Dermis blood vessel endothelial cell (primary cell): Measurements from ENCODE around the gene SPOPL. TPM values are rescaled to one million over a fixed set of nuclear protein-coding genes. Genes with fewer than 3 reads are reported as not detected.
A peak's percentile ranks its signal among the peaks of the same experiment; 100 is the strongest.
"Not testable (repeated sequence)": the region's sequence is repeated elsewhere in the genome, so short reads cannot be mapped to it uniquely, and the experiment has no call there.

Experiments
- DNase-seq: peaks from one replicate; pipeline ENCODE4 v3.0.0; 2010
- total RNA-seq: library from RNA; depleted of rRNA; stranded (reverse); fragments of >200 nt; gene quantifications from 2 replicates; pipeline ENCODE4 v1.2.3, GENCODE V29; 2014

Gene SPOPL
- total RNA-seq, 1 donor from 2014 or later: 17.9 TPM

DNA sequence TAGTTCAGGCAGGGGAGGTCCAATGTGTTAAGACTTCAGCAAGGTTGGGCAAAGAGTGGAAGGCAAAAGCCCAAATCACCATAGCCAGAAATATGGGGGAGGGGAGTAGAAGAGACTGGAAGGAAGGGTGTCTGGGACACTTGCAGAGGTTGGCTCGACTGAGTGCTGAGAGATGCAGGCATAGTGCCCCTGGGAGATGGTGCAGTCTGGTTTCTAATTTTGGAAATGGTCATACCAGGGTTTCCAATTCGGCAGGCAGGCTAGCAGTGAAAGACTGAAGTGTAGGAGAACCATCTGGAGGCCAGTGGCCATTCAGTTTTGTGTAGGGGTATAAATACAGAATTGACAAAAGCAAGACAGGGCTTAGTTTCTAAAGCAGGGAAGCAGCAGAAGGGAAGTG lies 6.2 kb upstream of the SPOPL start:
- DNase-seq: no peak

DNA sequence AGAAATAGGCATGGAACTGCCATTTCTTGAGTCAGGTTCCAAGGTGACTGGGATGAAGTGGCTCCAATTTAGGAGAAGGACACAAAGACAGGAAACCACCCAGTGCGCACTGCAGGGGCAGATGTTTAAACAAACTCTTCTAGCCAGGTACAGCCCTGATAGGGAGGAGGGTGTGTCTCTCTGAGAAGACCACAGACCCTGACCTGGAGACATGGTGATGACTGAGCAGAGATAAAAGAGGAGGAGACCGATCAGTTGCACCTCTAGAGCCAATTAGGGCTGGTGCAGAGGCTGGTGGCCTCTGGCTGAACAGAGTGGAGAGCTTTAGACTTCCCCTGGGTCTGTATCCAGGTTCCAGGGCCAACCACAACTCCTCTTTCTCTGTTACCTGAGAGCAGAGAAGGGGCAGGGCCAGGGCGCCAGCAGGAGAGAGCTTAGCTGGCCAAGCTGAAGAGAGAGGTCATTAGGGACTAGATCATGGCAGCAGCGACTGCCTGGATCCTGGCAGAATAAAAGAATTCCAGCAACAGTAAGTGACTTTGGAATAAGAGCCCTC lies 5.4 kb upstream of the SPOPL start:
- DNase-seq: no peak

DNA sequence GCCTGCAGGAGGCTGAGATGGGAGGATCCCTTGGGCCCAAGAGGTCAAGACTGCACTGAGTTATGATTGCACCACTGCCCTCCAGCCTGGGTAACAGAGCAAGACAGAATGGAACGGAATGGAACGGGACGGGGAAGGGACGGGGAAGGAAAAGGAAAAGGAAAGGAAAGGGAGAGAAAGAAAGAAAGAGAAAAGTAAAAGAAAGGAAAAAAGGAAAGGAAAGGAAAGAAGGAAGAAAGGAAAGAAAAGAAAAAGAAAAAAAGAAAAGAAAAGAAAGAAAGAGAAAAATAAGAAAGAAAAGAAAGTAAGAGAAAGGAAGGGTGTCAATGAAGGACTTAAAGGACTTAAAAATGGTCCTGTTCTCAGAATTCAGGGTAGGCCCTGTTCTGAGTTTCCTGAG lies 4.3 kb upstream of the SPOPL start:
- DNase-seq: no peak

DNA sequence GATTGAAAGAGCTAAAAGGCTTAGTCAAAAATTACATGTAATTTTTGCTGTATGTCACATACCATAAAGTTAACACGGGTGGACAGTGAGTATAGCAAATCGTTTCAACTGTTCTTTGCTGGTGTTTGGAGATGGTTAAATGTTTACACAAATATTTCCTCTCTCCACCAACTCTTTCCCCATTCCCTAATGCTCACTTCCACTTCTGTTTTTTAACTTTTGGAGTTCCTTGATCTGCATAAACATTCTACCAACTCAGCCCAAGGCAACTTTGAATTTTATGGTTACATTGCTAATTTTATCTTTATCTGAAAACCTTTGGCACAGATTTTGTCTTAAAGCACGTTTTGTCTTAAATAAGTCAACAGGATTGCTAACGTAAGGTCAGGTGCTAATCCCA lies 1.9 kb upstream of the SPOPL start:
- DNase-seq: no peak

DNA sequence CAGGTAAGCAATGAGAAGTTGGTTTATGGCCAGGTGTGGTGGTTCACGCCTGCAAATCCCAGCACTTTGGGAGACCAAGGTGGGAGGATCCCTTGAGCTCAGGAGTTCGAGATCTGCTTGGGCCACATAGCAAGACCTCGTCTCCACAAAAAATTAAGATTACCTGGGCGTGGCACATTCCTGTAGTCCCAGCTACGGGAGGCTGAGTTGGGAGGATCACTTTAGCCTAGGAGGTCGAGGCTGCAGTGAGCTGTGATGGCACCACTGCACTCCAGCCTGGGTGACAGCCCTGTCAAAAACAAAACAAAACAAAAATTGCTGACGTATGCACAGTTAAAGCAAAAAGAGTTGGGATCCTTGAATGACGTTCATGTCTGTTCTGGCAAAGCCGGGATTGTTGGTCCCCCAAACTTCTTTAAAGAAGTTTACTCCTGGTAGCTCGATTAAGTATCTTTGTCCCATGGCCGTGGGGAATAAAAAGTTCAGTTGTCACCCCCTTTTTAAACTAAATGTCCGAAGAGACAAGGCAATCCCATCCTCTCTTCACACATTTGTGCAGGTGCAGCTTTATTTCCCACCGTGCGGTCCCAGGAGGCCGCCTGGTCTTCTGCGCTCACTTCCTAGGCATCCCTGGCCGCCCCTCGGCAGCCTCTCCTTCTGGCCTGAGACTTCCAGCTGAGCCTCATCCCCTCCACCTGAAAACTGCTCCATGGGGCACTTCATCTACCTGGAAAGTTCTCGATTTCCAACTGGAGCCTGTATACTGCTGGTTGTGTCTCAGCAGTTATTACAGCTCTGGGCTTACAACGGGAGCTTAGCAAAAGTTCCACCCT lies 762 bp upstream of the SPOPL start:
- no peak for DNase-seq

DNA sequence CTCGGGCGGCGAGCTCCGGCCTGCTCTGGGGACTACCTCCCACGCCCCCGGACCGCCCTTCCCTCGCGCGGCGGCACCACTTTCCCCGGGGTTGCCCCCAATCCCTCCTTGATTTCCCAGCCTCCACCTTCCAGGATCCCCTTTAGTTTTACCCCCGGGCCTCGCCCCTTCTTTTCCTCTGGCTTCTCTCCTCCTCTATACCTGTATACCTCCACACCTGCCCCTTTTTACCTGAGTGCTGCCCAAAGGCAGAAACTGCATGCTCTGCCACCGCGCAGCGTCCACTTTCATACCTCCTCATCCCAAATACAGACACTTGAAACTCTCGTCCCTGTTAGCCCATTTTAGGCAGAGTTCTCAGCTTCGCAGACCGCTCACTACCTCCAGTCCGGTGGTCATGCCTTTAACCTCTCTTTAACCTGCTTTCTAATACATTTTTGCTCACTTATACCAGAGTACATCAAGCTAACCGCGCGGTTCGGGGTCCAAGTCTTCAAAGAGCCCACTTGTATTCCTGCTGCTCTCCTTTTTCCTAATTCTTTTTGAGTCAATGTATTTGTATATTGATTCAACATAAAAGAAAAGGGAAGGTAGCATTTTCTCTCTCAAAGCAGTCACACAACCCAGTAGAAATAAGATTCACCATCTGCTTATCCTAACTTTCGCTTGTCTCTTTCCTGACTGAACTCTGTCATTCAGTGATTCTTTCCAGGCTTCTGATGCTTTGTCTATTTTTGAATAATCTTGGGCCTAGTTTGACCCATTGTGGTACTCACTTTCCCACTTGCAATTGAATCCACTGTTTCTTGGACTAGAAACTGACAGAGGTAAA lies 901 bp downstream of the SPOPL start:
- peak; percentile 32 for DNase-seq

DNA sequence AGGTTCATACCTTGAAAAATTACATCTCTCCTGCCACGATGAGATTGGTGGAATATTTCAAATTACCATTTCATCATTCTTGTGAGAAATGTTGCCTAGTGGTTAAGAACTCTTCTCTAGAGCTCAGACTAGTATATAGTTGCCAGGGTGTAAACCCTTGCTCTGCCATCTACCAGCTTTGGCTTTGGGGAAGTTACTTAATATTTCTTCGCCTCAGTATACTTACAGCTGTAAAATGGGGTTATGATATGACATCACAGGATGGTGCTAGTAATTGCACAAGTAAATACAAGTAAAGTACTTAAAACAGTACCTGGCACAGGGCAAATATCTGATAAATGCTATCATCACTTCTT lies 1.5 kb downstream of the SPOPL start:
- DNase-seq: peak; percentile 10

DNA sequence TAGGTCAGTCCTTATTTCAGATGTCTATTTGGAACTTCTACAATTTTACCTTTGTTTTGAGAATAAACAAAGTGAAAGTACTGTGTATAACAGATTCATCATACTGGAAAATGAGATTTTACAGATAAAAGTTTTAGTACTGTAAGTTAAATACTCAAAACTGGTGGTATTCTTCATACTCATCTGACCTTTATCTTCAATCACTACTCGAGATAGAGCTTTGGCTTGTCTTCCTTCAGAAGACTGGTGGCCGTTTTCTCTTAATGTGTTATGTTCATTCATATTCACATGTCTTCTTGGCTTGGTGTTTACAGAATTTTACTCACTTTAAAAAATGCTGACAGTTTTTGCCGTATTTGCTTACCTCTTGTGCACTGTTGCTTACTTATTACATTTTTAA lies 2.1 kb downstream of the SPOPL start:
- DNase-seq: no peak

DNA sequence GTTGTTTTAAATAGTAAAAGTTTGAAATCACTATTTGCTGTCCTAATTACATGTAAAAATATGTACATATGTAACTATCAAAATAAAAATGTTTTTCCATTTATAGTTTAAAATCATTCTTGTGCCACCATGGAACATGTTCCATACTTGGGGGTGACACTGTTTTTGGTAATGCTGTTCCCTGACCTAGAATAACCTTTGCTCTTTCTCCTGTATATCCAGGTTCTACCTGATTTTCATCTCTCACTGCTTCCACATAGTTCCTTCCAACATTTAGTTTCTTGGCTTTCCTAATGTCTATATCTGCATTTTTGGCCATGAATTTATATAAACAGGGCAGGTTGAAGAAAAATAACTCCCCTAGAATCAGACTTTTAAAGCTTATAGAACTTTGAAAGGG lies 2.5 kb downstream of the SPOPL start:
- DNase-seq: no peak

DNA sequence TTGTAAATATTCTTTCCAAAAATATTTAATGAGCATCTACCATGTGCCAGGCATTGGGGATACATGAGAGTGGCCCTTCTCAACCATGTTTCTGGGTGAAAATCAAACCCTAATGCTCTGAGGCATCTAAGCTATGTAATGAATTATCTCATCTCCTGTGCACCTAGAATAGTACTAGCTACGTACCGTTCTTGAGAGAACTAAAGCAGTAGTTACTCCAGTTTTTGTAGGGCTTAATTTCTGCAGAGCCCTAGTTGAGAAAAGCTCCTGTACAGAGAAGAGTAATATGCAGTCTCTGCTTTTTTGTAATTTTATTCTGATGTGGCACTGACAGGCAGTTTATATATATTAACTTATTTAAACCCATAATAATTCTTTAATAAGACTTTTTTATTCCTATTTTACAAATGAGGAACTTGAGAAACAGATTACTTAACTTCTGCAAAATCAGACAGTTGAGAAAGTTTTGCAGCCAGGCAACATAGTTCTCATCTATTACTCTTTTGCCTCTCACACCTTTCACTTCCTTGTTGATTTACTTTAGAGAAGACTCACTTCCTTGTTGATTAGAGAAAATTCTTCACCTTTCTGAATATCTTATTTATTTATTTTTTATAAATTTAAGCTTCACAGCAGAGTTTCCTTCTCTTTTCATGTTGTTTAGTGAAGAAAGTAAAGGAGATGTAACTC lies 3.1 kb downstream of the SPOPL start:
- DNase-seq: no peak

DNA sequence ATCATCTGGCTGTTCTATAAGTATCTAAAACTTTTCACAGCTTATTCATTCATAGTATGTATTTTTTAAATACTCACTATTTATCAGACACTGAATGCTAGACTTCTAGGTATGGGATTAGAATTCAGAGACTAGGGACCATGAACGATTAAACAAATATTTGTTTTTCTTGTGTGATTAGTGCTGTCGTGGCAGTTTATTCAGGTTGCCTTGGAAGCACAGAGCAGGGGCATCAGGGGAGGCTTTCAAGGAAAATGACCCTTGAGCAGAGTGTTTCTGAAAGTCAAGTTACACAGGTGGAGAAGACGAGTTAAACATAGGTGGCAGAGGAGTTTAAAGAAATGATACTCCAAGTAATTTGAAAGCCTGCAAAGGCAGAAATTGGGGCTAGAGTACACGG lies 5.7 kb downstream of the SPOPL start:
- no peak for DNase-seq

DNA sequence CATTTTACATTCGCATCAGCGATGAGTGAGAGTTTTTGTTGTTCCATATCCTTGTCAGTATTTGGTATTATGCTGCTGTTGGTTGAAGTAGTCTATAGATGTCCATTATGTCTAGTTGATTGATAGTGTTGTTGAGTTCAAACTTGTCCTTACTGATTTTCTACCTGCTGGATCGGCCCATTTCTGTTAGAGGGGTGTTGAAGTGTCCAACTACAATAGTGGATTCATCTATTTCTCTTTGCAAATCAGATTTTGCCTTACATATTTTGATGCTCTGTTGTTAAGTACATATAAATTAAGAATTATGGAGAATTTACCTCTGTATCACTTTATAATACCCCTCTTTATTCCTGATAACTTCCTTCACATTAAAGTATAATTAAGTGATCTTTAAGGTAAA lies 8.7 kb downstream of the SPOPL start:
- DNase-seq: no peak

DNA sequence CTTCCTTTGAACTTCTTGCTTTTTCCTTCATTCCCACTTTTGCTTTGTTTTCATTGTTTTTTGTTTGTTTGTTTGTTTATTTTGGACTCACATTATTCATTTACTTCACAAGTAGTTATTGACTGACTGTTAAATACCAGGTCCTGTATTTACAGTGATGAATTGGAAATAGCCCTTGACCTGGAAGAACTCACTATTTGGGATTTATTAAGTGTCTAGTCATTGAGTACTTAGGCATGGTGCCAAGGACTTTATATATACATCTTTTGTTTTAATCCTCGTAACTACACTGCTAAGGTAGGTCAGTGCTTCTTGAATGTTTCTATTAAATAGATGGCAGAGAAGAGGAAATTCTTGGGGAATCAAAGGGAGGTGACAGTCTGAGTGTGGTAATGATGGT lies 11.1 kb downstream of the SPOPL start:
- peak; percentile 24 for DNase-seq

DNA sequence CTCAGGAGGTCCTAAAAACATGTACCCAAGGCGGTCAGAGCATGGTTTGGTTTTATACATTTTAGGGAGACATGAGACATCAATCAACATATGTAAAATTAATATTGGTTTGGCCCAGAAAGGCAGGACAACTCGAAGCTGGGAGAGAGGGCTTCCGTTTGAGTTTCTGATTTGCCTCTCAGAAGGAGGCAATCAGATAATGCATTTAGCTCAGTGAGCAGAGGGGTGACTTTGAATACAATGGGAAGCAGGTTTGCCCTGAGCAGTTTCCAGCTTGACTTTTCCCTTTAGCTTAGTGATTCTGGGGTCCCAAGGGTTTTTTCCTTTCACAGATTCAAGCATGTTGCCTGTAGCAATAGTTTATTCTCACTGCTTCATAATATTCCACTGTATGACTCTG lies 12.6 kb downstream of the SPOPL start:
- DNase-seq: no peak

DNA sequence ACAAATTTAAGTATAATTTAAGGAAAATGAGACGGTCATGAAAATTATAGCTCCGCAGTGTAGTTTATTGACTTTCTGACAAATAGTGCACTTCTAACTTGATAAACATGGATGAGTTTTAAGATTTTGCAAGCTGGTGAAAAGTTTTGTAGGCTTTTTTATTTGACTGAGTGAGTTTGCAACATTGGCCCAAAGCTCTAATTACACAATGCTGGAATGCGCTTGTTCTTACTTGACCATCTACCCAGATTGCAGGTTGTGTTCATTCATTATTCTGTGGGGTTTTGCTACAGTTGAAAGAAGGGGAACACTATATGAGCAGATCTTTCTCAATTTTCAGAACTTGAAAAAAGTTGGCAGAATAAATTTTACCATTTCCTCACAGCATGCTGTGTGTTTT lies 13.5 kb downstream of the SPOPL start:
- no peak for DNase-seq

DNA sequence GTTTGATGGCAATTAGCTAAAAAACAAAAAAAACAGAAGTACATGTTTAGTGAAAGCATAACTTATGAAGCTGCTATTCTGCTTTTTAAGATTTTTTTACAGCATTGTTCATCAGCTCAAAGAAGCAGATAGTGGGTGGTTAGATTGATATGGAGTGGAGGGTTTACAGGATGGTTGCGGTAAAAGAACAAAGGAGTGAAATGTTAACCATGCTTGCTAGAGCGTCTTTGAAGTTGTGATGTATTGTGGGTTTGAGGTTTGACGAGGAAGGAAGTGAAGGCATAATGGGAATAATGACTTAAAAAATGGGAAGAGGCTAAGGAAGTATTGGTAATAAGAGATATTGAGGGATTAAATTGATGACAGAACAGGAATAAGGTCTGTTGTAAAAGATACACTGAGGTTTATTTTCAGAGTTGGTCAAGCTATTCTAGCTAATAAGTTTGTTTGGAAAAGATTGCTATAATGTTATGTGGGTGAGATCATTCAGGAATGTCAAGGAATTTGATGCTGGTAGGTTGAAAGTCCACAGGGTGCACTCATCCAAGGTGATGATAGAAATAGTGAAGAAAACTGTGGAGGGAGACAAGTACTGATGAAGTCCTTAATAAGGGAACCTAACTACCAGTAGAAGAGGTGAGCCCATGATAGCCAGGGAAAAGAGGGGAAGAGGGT lies 14.6 kb downstream of the SPOPL start:
- DNase-seq: peak; percentile 20

DNA sequence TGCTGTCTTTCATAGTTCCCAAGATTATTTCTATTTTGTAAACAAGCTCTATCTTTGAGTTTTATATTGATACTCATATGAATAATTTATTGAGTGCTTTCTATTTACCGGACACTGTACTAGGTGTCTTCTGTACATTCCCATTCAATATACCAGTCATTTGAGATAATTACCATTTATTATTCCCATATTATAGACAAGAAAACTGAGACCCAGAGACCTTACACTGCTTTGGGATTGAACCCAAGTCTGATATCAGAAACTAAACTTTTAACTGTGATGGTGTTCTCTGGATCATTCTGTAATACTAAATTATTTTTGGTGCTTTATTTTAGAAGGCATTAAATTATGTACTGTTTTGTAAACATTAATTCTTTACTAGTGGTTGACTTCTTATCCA lies 17.3 kb downstream of the SPOPL start:
- DNase-seq: no peak

DNA sequence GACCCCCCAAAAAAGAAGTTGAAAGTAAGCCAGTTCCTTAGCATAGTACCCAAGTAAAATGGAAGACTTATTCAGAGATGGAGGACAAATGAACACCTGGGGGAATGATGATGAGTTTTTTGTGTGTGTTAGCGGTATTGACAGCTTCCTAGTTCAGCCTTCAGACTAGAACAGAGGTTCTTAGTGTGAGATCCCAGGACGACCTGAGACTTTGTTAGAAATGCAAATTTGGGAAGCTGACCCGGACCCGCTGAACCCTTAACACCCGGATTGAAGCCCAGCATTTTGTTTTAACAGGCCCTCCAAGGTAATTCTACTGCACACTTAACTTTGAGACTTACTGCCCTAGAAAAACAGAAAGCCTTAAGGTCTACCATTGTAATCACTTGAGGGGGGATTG lies 20.3 kb downstream of the SPOPL start:
- DNase-seq: no peak

DNA sequence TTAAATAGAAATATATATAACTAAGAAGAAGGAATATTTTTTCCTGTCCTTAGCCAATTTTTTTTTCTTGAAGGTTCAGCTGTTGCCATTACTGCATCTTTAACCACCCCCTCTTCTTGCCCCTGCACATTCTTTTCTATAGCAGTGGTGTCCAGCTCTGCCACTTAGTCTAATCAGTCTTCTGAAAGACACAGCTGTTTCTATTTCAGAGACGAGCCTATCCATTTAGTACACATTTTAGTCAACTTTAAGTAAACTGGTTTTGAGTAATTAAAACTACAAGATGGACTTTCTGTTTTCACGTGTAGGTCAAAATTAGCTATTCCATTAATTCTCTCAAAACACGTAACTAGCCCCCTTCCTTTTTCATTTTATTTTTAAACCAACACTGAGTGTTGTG lies 21.0 kb downstream of the SPOPL start:
- DNase-seq: no peak

DNA sequence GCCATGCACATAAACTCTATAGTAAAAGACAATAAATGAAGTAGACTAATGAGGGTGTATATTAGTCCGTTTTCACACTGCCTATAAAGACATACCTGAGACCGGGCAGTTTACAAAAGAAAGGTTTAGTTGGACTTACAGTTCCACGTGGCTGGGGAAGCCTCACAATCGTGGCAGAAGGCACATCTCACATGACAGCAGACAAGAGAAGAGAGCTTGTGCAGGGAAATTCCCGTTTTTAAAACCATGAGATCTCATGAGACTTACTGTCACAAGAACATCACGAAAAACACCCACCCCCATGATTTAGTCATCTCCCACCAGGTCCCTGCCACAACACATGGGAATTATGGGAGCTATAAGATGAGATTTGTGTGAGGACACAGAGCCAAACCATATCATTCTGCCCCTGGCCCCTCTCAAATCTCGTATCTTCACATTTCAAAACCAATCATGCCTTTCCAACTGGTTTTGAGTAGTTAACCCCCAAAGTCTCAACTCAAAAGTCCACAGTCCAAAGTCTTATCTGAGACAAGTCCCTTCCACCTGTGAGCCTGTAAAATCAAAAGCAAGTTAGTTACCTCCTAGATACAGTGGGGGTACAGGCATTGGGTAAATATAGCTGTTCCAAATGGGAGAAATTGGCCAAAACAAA lies 21.6 kb downstream of the SPOPL start:
- not testable (repeated sequence) for DNase-seq

DNA sequence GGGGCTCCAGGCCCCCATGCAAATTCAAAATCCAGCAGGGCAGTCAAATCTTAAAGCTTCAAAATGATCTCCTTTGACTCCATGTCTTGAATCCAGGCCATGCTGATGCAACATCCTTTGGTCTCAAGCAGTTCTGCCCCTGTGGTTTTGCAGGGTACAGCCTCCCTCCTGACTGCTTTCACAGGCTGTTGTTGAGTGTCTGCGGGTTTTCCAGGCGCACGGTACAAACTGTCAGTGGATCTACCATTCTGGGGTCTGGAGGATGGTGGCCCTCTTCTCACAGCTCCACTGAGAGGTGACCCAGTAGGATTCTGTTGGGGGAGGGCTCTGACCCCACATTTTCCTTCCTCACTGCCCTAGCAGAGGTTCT lies 22.1 kb downstream of the SPOPL start:
- not testable (repeated sequence) for DNase-seq

DNA sequence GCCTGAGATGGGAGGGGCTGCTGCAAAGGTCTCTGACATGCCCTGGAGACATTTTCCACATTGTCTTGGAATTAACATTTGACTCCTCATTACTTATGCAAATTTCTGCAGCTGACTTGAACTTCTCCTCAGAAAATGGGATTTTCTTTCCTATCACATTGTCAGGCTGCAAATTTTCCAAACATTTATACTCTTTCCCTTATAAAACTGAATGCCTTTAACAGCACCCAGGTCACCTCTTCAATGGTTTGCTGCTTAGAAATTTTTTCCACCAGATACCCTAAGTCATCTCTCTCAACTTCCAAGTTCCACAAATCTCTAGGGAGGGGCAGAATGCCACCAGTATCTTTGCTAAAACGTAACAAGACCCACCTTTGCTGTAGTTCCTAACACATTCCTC lies 22.8 kb downstream of the SPOPL start:
- DNase-seq: not testable (repeated sequence)
